ENCODE measurements around the gene ZMIZ1.

Gene ZMIZ1

GRCh38 chr10:79082631-79083596 lies 14.1 kb downstream of the ZMIZ1 start:
- no peak overlapping the region for H3K4me3 ChIP-seq (ENCODE audit: low read length)
- no peak overlapping the region for H3K9ac ChIP-seq (ENCODE audit: low read length)
- no peaks in the 10 kb centered on the region for H3K27me3 ChIP-seq (ENCODE audit: control insufficient read depth, insufficient read depth, low read length)
- H3K4me1 ChIP-seq (ENCODE audit: control insufficient read depth, low read depth, low read length): peaks cover 26% of the 10 kb centered on the region
- H3K27ac ChIP-seq (ENCODE audit: low read length): no peak overlapping the region
- no peaks in the 10 kb centered on the region for H3K9me3 ChIP-seq (ENCODE audit: control insufficient read depth, low read depth, low read length)
- H3K36me3 ChIP-seq (ENCODE audit: control insufficient read depth, low read depth, low read length): no peaks in the 10 kb centered on the region

GRCh38 chr10:79084012-79084971 lies 15.5 kb downstream of the ZMIZ1 start:
- no peaks in the 10 kb centered on the region for H3K36me3 ChIP-seq (ENCODE audit: control insufficient read depth, low read depth, low read length)
- H3K9ac ChIP-seq (ENCODE audit: low read length): no peak overlapping the region
- no peak overlapping the region for H3K4me3 ChIP-seq (ENCODE audit: low read length)
- peak overlapping the region; percentile 36 for H3K27ac ChIP-seq (ENCODE audit: low read length)
- H3K9me3 ChIP-seq (ENCODE audit: control insufficient read depth, low read depth, low read length): no peaks in the 10 kb centered on the region
- peaks cover 15% of the 10 kb centered on the region for H3K4me1 ChIP-seq (ENCODE audit: control insufficient read depth, low read depth, low read length)
- no peaks in the 10 kb centered on the region for H3K27me3 ChIP-seq (ENCODE audit: control insufficient read depth, insufficient read depth, low read length)

GRCh38 chr10:79084972-79085597 lies 16.3 kb downstream of the ZMIZ1 start:
- no peaks in the 10 kb centered on the region for H3K9me3 ChIP-seq (ENCODE audit: control insufficient read depth, low read depth, low read length)
- no peak overlapping the region for H3K9ac ChIP-seq (ENCODE audit: low read length)
- H3K27me3 ChIP-seq (ENCODE audit: control insufficient read depth, insufficient read depth, low read length): no peaks in the 10 kb centered on the region
- peaks cover 15% of the 10 kb centered on the region for H3K4me1 ChIP-seq (ENCODE audit: control insufficient read depth, low read depth, low read length)
- no peaks in the 10 kb centered on the region for H3K36me3 ChIP-seq (ENCODE audit: control insufficient read depth, low read depth, low read length)
- no peak overlapping the region for H3K4me3 ChIP-seq (ENCODE audit: low read length)
- H3K27ac ChIP-seq (ENCODE audit: low read length): no peak overlapping the region

GRCh38 chr10:79086822-79087221 lies 18.1 kb downstream of the ZMIZ1 start:
- Histone ChIP-seq H3K4me1 (ENCODE audit: control insufficient read depth, low read depth, low read length) (peaks cover 15% of the 10 kb centered on the region), H3K9ac (ENCODE audit: low read length) (no peak overlapping the region), H3K9me3 (ENCODE audit: control insufficient read depth, low read depth, low read length) (no peaks in the 10 kb centered on the region), H3K4me3 (ENCODE audit: low read length) (no peak overlapping the region), H3K27ac (ENCODE audit: low read length) (no peak overlapping the region), H3K27me3 (ENCODE audit: control insufficient read depth, insufficient read depth, low read length) (no peaks in the 10 kb centered on the region), H3K36me3 (ENCODE audit: control insufficient read depth, low read depth, low read length) (no peaks in the 10 kb centered on the region)

GRCh38 chr10:79087721-79088120 lies 19.0 kb downstream of the ZMIZ1 start:
- Histone ChIP-seq H3K36me3 (ENCODE audit: control insufficient read depth, low read depth, low read length) (no peaks in the 10 kb centered on the region), H3K9me3 (ENCODE audit: control insufficient read depth, low read depth, low read length) (no peaks in the 10 kb centered on the region), H3K4me3 (ENCODE audit: low read length) (no peak overlapping the region), H3K9ac (ENCODE audit: low read length) (no peak overlapping the region), H3K27ac (ENCODE audit: low read length) (no peak overlapping the region), H3K4me1 (ENCODE audit: control insufficient read depth, low read depth, low read length) (peaks cover 15% of the 10 kb centered on the region), H3K27me3 (ENCODE audit: control insufficient read depth, insufficient read depth, low read length) (no peaks in the 10 kb centered on the region)

GRCh38 chr10:79088176-79088575 lies 19.4 kb downstream of the ZMIZ1 start:
- Histone ChIP-seq H3K27me3 (ENCODE audit: control insufficient read depth, insufficient read depth, low read length) (no peaks in the 10 kb centered on the region), H3K36me3 (ENCODE audit: control insufficient read depth, low read depth, low read length) (no peaks in the 10 kb centered on the region), H3K27ac (ENCODE audit: low read length) (no peak overlapping the region), H3K4me1 (ENCODE audit: control insufficient read depth, low read depth, low read length) (peaks cover 15% of the 10 kb centered on the region), H3K9ac (ENCODE audit: low read length) (no peak overlapping the region), H3K9me3 (ENCODE audit: control insufficient read depth, low read depth, low read length) (no peaks in the 10 kb centered on the region), H3K4me3 (ENCODE audit: low read length) (no peak overlapping the region)

GRCh38 chr10:79088613-79089355 lies 20.0 kb downstream of the ZMIZ1 start:
- Histone ChIP-seq H3K4me3 (ENCODE audit: low read length) (no peak overlapping the region), H3K27me3 (ENCODE audit: control insufficient read depth, insufficient read depth, low read length) (no peaks in the 10 kb centered on the region), H3K4me1 (ENCODE audit: control insufficient read depth, low read depth, low read length) (peaks cover 12% of the 10 kb centered on the region), H3K9me3 (ENCODE audit: control insufficient read depth, low read depth, low read length) (no peaks in the 10 kb centered on the region), H3K27ac (ENCODE audit: low read length) (no peak overlapping the region), H3K36me3 (ENCODE audit: control insufficient read depth, low read depth, low read length) (no peaks in the 10 kb centered on the region), H3K9ac (ENCODE audit: low read length) (no peak overlapping the region)

- Histone ChIP-seq H3K36me3 (ENCODE audit: control insufficient read depth, low read depth, low read length) (no peaks in the 10 kb centered on the region), H3K27ac (ENCODE audit: low read length) (no peak overlapping the region), H3K9me3 (ENCODE audit: control insufficient read depth, low read depth, low read length) (no peaks in the 10 kb centered on the region), H3K4me3 (ENCODE audit: low read length) (no peak overlapping the region), H3K4me1 (ENCODE audit: control insufficient read depth, low read depth, low read length) (peaks cover 4% of the 10 kb centered on the region), H3K9ac (ENCODE audit: low read length) (no peak overlapping the region), H3K27me3 (ENCODE audit: control insufficient read depth, insufficient read depth, low read length) (no peaks in the 10 kb centered on the region)
Measured at GRCh38 chr10:79089632-79090031, 20.9 kb downstream of the ZMIZ1 start.

GRCh38 chr10:79090134-79090803 lies 21.5 kb downstream of the ZMIZ1 start:
- H3K9me3 ChIP-seq (ENCODE audit: control insufficient read depth, low read depth, low read length): no peaks in the 10 kb centered on the region
- H3K4me1 ChIP-seq (ENCODE audit: control insufficient read depth, low read depth, low read length): peaks cover 4% of the 10 kb centered on the region
- H3K36me3 ChIP-seq (ENCODE audit: control insufficient read depth, low read depth, low read length): no peaks in the 10 kb centered on the region
- no peak overlapping the region for H3K27ac ChIP-seq (ENCODE audit: low read length)
- no peak overlapping the region for H3K4me3 ChIP-seq (ENCODE audit: low read length)
- H3K9ac ChIP-seq (ENCODE audit: low read length): no peak overlapping the region
- H3K27me3 ChIP-seq (ENCODE audit: control insufficient read depth, insufficient read depth, low read length): no peaks in the 10 kb centered on the region

GRCh38 chr10:79092292-79092896 lies 23.6 kb downstream of the ZMIZ1 start:
- H3K9me3 ChIP-seq (ENCODE audit: control insufficient read depth, low read depth, low read length): no peaks in the 10 kb centered on the region
- no peaks in the 10 kb centered on the region for H3K4me1 ChIP-seq (ENCODE audit: control insufficient read depth, low read depth, low read length)
- no peaks in the 10 kb centered on the region for H3K36me3 ChIP-seq (ENCODE audit: control insufficient read depth, low read depth, low read length)
- H3K27ac ChIP-seq (ENCODE audit: low read length): no peak overlapping the region
- H3K4me3 ChIP-seq (ENCODE audit: low read length): no peak overlapping the region
- H3K27me3 ChIP-seq (ENCODE audit: control insufficient read depth, insufficient read depth, low read length): no peaks in the 10 kb centered on the region
- no peak overlapping the region for H3K9ac ChIP-seq (ENCODE audit: low read length)
